ENCODE results near the gene NUDT8.

DNA sequence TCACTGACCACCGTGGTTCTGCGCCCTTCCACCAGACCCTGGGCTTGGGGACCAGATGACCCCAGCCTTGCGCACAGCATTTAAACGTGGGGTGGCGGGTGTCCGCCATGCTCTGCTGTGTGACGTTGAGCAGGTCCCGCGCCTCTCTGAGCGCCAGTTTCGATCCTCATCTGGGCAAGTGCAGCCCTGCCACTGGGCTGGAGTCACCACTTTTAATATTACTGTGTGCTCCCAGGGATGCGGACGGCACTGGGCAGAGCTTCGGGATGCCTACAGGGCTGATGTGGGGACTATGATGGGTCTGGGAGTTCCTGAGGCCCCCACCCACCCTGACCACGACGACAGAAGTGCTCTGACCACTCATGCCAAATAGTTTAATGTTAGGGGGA, 1.2 kb upstream of the NUDT8 start:
- TF ChIP-seq, protein P1, sequence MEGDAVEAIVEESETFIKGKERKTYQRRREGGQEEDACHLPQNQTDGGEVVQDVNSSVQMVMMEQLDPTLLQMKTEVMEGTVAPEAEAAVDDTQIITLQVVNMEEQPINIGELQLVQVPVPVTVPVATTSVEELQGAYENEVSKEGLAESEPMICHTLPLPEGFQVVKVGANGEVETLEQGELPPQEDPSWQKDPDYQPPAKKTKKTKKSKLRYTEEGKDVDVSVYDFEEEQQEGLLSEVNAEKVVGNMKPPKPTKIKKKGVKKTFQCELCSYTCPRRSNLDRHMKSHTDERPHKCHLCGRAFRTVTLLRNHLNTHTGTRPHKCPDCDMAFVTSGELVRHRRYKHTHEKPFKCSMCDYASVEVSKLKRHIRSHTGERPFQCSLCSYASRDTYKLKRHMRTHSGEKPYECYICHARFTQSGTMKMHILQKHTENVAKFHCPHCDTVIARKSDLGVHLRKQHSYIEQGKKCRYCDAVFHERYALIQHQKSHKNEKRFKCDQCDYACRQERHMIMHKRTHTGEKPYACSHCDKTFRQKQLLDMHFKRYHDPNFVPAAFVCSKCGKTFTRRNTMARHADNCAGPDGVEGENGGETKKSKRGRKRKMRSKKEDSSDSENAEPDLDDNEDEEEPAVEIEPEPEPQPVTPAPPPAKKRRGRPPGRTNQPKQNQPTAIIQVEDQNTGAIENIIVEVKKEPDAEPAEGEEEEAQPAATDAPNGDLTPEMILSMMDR (conservative IDR thresholded peaks at IDR 0.05), result peak; percentile 73; the same call in 1 of the 2 replicates
- no peak for TF ChIP-seq ZFX (IDR thresholded peaks at IDR 0.05)

Measured in C4-2B (cell line).